Measurements from ENCODE around the gene RUNX2.

DNA sequence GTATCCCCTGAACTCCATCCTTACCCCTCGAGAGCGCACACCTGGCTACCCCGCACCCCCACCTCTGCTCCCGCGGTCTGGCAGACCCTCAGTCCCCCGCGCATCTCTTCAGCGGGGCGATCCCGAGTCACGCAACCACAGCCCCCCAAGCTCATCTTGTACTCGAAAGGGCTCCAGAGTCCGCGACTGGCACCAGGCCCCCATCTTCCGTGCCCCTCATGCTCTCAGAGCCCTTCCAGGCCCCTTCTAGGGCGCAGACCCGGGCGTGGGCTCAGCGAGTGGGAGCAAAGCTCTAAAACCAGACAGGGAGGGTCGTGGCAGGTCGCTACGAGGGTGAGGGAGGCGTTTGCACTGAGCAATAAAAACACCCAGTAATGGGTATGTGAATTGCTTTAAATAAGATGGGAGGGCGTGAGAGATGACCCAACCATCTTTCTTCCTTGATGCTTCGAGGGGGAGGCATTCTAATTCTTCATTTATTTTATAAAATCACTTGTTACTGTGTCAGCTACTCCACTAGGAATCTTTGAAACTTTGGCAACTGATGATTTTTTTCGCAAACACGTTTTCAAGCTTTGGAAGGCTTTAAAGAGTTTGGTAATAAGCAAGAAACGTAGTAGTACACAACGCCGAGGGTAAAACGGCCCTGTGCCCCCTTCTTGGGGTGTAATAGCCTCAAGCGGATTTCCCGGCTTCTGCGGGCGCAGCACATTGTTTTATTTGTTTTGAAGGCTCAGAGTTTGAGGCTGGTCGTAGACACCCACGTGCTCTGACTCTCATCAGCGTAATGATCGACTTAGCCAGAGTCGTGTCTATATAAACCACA lies 92.2 kb downstream of the RUNX2 start:
- TF ChIP-seq POLR2AphosphoS5 (IDR thresholded peaks at IDR 0.05; ENCODE audit: low read depth, low read length) (no peak), POLR2A (IDR thresholded peaks at IDR 0.05; ENCODE audit: low read depth, low read length) (no peak), TAF1 (IDR thresholded peaks at IDR 0.05; ENCODE audit: borderline replicate concordance, low read depth, low read length) (no peak)
